ENCODE measurements around the gene COX8C. TPM values are rescaled to one million over a fixed set of nuclear protein-coding genes. Genes with fewer than 3 reads are reported as not detected.

Gene COX8C
- total and polyA plus RNA-seq, 2 donors (not counting 1 experiment from before 2014, with no cell fraction given): 0.33 TPM; not detected in 1

DNA sequence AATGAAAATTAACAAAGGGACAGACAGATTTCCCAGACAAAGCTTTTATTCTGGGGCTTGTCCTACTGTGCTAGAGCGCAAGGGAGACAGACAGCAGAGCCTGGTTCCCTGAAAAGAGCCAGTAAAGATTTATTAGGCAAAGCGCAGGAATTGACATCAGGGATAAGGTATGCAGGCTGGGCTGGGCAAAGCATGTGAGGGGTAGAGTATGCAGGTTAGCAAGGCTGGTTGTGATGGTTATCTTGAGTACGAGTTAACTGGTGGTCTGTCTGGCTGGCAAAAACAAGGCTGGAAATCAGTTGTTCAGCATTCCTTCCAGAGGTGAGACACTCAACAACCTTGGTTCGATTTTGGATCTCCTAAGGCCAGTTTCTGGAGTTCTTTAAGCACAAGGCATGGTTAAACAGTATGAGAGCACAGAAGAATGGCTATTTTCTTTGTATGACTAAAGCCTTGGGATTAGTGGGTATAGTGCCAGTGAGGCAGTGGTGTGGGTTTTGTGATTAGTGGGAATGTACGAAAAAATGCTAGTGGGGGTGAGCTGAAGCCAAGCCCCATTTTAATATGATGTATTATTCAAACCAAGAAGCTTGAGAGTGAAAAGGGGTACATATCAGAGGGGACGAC, 45.0 kb upstream of the COX8C start:
- H3K79me2 ChIP-seq (ENCODE audit: control insufficient read depth, insufficient read depth, low read length): peaks cover 40% of the 10 kb centered on the region
- no peaks in the 10 kb centered on the region for H3K27me3 ChIP-seq (ENCODE audit: control insufficient read depth, insufficient read depth, low read length)
- no peaks in the 10 kb centered on the region for H3K4me1 ChIP-seq (ENCODE audit: control insufficient read depth, extremely low read depth, insufficient read depth, low read length)
- no peaks in the 10 kb centered on the region for H4K20me1 ChIP-seq (ENCODE audit: control insufficient read depth, extremely low read depth, insufficient read depth, low read length)
- H3K27ac ChIP-seq (ENCODE audit: insufficient read depth, low read length): no peak overlapping the region
- TF ChIP-seq EZH2 (IDR thresholded peaks at IDR 0.05; ENCODE audit: low read length, missing control alignments): no peak
- TF ChIP-seq, protein P1, sequence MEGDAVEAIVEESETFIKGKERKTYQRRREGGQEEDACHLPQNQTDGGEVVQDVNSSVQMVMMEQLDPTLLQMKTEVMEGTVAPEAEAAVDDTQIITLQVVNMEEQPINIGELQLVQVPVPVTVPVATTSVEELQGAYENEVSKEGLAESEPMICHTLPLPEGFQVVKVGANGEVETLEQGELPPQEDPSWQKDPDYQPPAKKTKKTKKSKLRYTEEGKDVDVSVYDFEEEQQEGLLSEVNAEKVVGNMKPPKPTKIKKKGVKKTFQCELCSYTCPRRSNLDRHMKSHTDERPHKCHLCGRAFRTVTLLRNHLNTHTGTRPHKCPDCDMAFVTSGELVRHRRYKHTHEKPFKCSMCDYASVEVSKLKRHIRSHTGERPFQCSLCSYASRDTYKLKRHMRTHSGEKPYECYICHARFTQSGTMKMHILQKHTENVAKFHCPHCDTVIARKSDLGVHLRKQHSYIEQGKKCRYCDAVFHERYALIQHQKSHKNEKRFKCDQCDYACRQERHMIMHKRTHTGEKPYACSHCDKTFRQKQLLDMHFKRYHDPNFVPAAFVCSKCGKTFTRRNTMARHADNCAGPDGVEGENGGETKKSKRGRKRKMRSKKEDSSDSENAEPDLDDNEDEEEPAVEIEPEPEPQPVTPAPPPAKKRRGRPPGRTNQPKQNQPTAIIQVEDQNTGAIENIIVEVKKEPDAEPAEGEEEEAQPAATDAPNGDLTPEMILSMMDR (conservative IDR thresholded peaks at IDR 0.05 in 1 of 2, IDR thresholded peaks at IDR 0.05 in 1 of 2; ENCODE audit: low read depth in 1 of 2, low read length in 2 of 2): no peak
- no peaks in the 10 kb centered on the region for H3K9me3 ChIP-seq (ENCODE audit: control insufficient read depth, insufficient read depth, low read depth, low read length)
- H2AFZ ChIP-seq (ENCODE audit: low read length): no peak overlapping the region
- no peak overlapping the region for H3K4me2 ChIP-seq (ENCODE audit: extremely low read depth, insufficient read depth, low read length)
- no peak overlapping the region for H3K4me3 ChIP-seq (replicated peaks in 1 of 4; ENCODE audit: control extremely low read depth in 1 of 4, insufficient read depth in 1 of 4, low read depth in 3 of 4, low read length in 4 of 4)
- H3K9ac ChIP-seq (ENCODE audit: insufficient read depth, low read length): no peak overlapping the region
- DNase-seq (ENCODE audit: low read depth in 2 of 2): peak in 1 of 2 donors; percentile 79
- H3K36me3 ChIP-seq (ENCODE audit: control insufficient read depth, insufficient read depth, low read length): no peaks in the 10 kb centered on the region

DNA sequence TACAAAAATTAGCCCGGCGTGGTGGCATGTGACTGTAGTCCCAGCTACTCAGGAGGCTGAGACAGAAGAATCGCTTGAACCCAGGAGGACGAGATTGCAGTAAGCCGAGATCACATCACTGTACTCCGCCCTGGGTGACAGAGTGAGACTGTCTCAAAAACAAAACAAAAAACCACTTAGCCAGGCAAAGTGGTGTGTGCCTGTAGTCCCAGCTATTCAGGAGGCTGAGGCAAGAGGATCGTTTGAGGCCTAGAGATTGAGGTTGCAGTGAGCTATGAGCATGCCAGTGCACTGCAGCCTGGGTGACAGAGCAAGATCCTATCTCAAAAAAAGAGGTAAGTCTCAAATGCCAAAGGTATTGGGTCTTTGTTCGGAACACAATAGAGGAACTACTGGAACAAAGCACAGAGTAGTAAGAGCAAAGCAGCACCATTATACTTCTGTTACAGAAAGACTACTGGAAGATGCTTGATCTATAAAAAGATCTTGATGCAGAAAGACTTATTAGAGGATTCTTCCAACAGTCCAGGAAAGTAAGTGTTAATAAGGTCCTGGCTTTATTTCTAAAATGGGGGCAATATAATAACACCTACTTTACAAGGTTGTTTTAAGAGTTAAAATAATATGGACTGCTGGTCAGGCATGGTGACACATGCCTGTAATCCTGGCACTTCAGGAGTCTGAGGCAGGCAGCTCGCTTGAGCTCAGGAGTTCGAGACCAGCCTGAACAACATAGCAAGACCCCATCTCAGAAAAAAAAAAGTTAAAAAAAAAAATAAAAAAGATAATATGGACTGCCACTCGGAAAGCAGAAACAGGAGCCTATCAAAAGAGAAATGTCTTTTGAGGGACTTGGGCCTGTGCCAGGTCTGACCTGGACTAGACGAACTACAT, 44.0 kb upstream of the COX8C start:
- Histone ChIP-seq H2AFZ (ENCODE audit: low read length) (no peak overlapping the region), H3K4me1 (ENCODE audit: control insufficient read depth, extremely low read depth, insufficient read depth, low read length) (no peaks in the 10 kb centered on the region), H3K9me3 (ENCODE audit: control insufficient read depth, insufficient read depth, low read depth, low read length) (no peaks in the 10 kb centered on the region), H3K27ac (ENCODE audit: insufficient read depth, low read length) (no peak overlapping the region), H4K20me1 (ENCODE audit: control insufficient read depth, extremely low read depth, insufficient read depth, low read length) (no peaks in the 10 kb centered on the region), H3K4me3 (replicated peaks in 1 of 4; ENCODE audit: control extremely low read depth in 1 of 4, insufficient read depth in 1 of 4, low read depth in 3 of 4, low read length in 4 of 4) (no peak overlapping the region), H3K79me2 (ENCODE audit: control insufficient read depth, insufficient read depth, low read length) (peaks cover 41% of the 10 kb centered on the region), H3K36me3 (ENCODE audit: control insufficient read depth, insufficient read depth, low read length) (no peaks in the 10 kb centered on the region), H3K9ac (ENCODE audit: insufficient read depth, low read length) (no peak overlapping the region), H3K27me3 (ENCODE audit: control insufficient read depth, insufficient read depth, low read length) (no peaks in the 10 kb centered on the region), H3K4me2 (ENCODE audit: extremely low read depth, insufficient read depth, low read length) (no peak overlapping the region)
- TF ChIP-seq EZH2 (IDR thresholded peaks at IDR 0.05; ENCODE audit: low read length, missing control alignments): no peak
- TF ChIP-seq, protein P1 (conservative IDR thresholded peaks at IDR 0.05 in 1 of 2, IDR thresholded peaks at IDR 0.05 in 1 of 2; ENCODE audit: low read depth in 1 of 2, low read length in 2 of 2): no peak
- no peak for DNase-seq (ENCODE audit: low read depth in 2 of 2)

DNA sequence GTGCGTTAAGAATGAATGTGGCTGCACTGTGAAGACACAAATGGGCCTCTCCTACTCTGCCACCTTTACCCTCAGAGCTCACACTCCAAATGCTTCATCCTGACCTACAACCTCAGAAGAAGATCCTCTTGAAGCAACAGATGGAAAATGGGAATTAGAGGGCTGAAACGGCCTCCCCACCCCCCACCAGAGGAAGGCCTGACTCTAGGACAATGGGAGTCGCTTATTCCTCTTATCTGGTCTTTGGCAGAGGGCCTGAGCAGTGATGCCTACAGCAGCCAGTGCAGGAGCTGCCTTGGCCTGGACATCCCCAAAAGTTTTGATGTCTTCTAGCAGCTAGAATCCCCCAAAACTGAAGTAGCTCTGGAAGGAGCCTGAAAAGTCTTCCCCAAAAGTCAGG, 43.3 kb upstream of the COX8C start:
- no peak for DNase-seq (ENCODE audit: low read depth in 2 of 2)
- TF ChIP-seq, protein P1 (conservative IDR thresholded peaks at IDR 0.05 in 1 of 2, IDR thresholded peaks at IDR 0.05 in 1 of 2; ENCODE audit: low read depth in 1 of 2, low read length in 2 of 2): no peak
- TF ChIP-seq EZH2 (IDR thresholded peaks at IDR 0.05; ENCODE audit: low read length, missing control alignments): no peak
- H4K20me1 ChIP-seq (ENCODE audit: control insufficient read depth, extremely low read depth, insufficient read depth, low read length): no peaks in the 10 kb centered on the region
- no peak overlapping the region for H3K9ac ChIP-seq (ENCODE audit: insufficient read depth, low read length)
- peaks cover 44% of the 10 kb centered on the region for H3K79me2 ChIP-seq (ENCODE audit: control insufficient read depth, insufficient read depth, low read length)
- no peak overlapping the region for H3K27ac ChIP-seq (ENCODE audit: insufficient read depth, low read length)
- no peaks in the 10 kb centered on the region for H3K9me3 ChIP-seq (ENCODE audit: control insufficient read depth, insufficient read depth, low read depth, low read length)
- no peaks in the 10 kb centered on the region for H3K4me1 ChIP-seq (ENCODE audit: control insufficient read depth, extremely low read depth, insufficient read depth, low read length)
- no peaks in the 10 kb centered on the region for H3K36me3 ChIP-seq (ENCODE audit: control insufficient read depth, insufficient read depth, low read length)
- no peak overlapping the region for H3K4me3 ChIP-seq (replicated peaks in 1 of 4; ENCODE audit: control extremely low read depth in 1 of 4, insufficient read depth in 1 of 4, low read depth in 3 of 4, low read length in 4 of 4)
- H3K27me3 ChIP-seq (ENCODE audit: control insufficient read depth, insufficient read depth, low read length): no peaks in the 10 kb centered on the region
- H2AFZ ChIP-seq (ENCODE audit: low read length): no peak overlapping the region
- H3K4me2 ChIP-seq (ENCODE audit: extremely low read depth, insufficient read depth, low read length): no peak overlapping the region

Data from fibroblast of lung (primary cell).